ENCODE results near the gene POU6F2. TPM values are rescaled to one million over a fixed set of nuclear protein-coding genes. Genes with fewer than 3 reads are reported as not detected.

The POU6F2 gene
- total RNA-seq, 1 experiment from 2014 or later, result not detected

DNA sequence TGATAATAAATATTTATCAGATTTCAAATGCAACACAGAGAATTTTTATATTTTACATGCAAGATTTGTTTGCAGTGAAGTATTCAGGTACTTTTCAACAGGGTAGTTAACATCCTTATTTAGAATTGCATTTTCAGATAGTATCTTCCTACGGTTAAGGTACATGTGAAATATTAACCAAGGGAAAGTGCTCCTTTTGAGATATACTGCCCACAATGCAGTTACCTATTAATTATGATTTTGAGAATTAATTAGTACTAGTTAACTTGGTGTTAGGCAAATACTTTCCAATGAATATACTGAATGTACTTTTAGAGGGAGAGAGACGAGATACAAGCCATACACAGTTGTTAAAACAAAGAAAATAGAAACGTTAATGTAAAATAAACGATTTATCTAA lies 382.3 kb downstream of the POU6F2 start:
- CTCF ChIA-PET, result no interaction called here
- no peak for ATAC-seq
- POLR2A ChIA-PET (ENCODE audit: unreplicated experiment), result no interaction called here

DNA sequence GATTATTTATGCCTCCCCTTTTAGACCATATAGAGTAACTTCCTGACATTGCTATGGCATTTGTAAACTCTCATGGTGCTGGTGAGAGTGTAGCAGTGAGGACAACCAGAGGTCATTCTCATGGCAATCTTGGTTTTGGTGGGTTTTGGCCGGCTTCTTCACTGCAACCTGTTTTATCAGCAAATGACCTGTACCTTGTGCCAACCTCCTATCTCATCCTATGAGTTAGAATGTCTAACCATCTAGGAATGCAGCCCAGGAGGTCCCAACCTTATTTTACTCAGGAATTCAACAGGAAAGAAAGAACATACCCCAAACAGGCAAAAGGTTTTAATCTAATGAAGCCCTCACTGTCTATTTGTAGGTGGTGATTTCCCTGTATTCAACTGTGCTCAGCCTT lies 383.1 kb downstream of the POU6F2 start:
- ChIA-PET CTCF (no interaction called here), POLR2A (ENCODE audit: unreplicated experiment) (no interaction called here)
- Histone ChIP-seq H3K4me2 (ENCODE audit: low read length) (no peak overlapping the region), H3K4me3 (ENCODE audit: low read length) (no peak overlapping the region), H3K9ac (ENCODE audit: low read length) (no peak overlapping the region), H3K9me3 (ENCODE audit: low read length) (no peaks in the 10 kb centered on the region), H2AFZ (ENCODE audit: low read length) (no peak overlapping the region), H3F3A (ENCODE audit: low read length, unreplicated experiment) (no peaks in the 10 kb centered on the region), H3K27me3 (ENCODE audit: low read length) (peaks cover 37% of the 10 kb centered on the region), H4K20me1 (ENCODE audit: low read length) (no peaks in the 10 kb centered on the region), H3K4me1 (ENCODE audit: insufficient read depth, low read length) (no peaks in the 10 kb centered on the region), H3K9me2 (replicated peaks; ENCODE audit: low read length) (no peaks in the 10 kb centered on the region), H3K79me2 (ENCODE audit: low read length) (no peaks in the 10 kb centered on the region), H3K36me3 (ENCODE audit: low read depth, low read length) (no peaks in the 10 kb centered on the region), H3K27ac (ENCODE audit: low read length) (no peak overlapping the region)
- no peak for ATAC-seq
- TF ChIP-seq EZH2 (IDR thresholded peaks at IDR 0.05; ENCODE audit: low read length, unreplicated experiment) (no peak), EZH2phosphoT487 (IDR thresholded peaks at IDR 0.05; ENCODE audit: borderline replicate concordance, low read length) (no peak)
- TF ChIP-seq, protein P1, sequence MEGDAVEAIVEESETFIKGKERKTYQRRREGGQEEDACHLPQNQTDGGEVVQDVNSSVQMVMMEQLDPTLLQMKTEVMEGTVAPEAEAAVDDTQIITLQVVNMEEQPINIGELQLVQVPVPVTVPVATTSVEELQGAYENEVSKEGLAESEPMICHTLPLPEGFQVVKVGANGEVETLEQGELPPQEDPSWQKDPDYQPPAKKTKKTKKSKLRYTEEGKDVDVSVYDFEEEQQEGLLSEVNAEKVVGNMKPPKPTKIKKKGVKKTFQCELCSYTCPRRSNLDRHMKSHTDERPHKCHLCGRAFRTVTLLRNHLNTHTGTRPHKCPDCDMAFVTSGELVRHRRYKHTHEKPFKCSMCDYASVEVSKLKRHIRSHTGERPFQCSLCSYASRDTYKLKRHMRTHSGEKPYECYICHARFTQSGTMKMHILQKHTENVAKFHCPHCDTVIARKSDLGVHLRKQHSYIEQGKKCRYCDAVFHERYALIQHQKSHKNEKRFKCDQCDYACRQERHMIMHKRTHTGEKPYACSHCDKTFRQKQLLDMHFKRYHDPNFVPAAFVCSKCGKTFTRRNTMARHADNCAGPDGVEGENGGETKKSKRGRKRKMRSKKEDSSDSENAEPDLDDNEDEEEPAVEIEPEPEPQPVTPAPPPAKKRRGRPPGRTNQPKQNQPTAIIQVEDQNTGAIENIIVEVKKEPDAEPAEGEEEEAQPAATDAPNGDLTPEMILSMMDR (conservative IDR thresholded peaks at IDR 0.05; ENCODE audit: low read depth, low read length), result no peak
- BruUV-seq (replicated peaks), result no TSS peak
- no peak for DNase-seq
- intact Hi-C loops (cut with micrococcal nuclease), result no loop called here

More for the DNA sequence above, 382.3 kb downstream of the POU6F2 start:
- H3K27me3 ChIP-seq (ENCODE audit: low read length), result peaks cover 37% of the 10 kb centered on the region
- no peak overlapping the region for H3K9ac ChIP-seq (ENCODE audit: low read length)
- no peaks in the 10 kb centered on the region for H3F3A ChIP-seq (ENCODE audit: low read length, unreplicated experiment)
- no peak overlapping the region for H3K4me3 ChIP-seq (ENCODE audit: low read length)
- H3K36me3 ChIP-seq (ENCODE audit: low read depth, low read length), result no peaks in the 10 kb centered on the region
- no peak overlapping the region for H3K4me2 ChIP-seq (ENCODE audit: low read length)
- H3K9me2 ChIP-seq (replicated peaks; ENCODE audit: low read length), result no peaks in the 10 kb centered on the region
- TF ChIP-seq, protein P1 (conservative IDR thresholded peaks at IDR 0.05; ENCODE audit: low read depth, low read length), result no peak
- TF ChIP-seq EZH2phosphoT487 (IDR thresholded peaks at IDR 0.05; ENCODE audit: borderline replicate concordance, low read length) (no peak), EZH2 (IDR thresholded peaks at IDR 0.05; ENCODE audit: low read length, unreplicated experiment) (no peak)
- H3K79me2 ChIP-seq (ENCODE audit: low read length), result no peaks in the 10 kb centered on the region
- H4K20me1 ChIP-seq (ENCODE audit: low read length), result no peaks in the 10 kb centered on the region
- no peak for DNase-seq
- no peak overlapping the region for H2AFZ ChIP-seq (ENCODE audit: low read length)
- intact Hi-C loops (cut with micrococcal nuclease), result no loop called here
- H3K4me1 ChIP-seq (ENCODE audit: insufficient read depth, low read length), result no peaks in the 10 kb centered on the region
- no peaks in the 10 kb centered on the region for H3K9me3 ChIP-seq (ENCODE audit: low read length)
- no peak overlapping the region for H3K27ac ChIP-seq (ENCODE audit: low read length)
- BruUV-seq (replicated peaks), result no TSS peak

- no peak for DNase-seq
- TF ChIP-seq EZH2phosphoT487 (IDR thresholded peaks at IDR 0.05; ENCODE audit: borderline replicate concordance, low read length), result no peak
- TF ChIP-seq EZH2 (IDR thresholded peaks at IDR 0.05; ENCODE audit: low read length, unreplicated experiment), result no peak
- TF ChIP-seq, protein P1 (conservative IDR thresholded peaks at IDR 0.05; ENCODE audit: low read depth, low read length), result no peak
- Histone ChIP-seq H3K79me2 (ENCODE audit: low read length) (no peaks in the 10 kb centered on the region), H3K4me3 (ENCODE audit: low read length) (no peak overlapping the region), H3K36me3 (ENCODE audit: low read depth, low read length) (no peaks in the 10 kb centered on the region), H3K4me2 (ENCODE audit: low read length) (no peak overlapping the region), H3K9me2 (replicated peaks; ENCODE audit: low read length) (no peaks in the 10 kb centered on the region), H3K27ac (ENCODE audit: low read length) (no peak overlapping the region), H3K9me3 (ENCODE audit: low read length) (no peaks in the 10 kb centered on the region), H4K20me1 (ENCODE audit: low read length) (no peaks in the 10 kb centered on the region), H3K27me3 (ENCODE audit: low read length) (peaks cover 30% of the 10 kb centered on the region), H2AFZ (ENCODE audit: low read length) (no peak overlapping the region), H3K9ac (ENCODE audit: low read length) (no peak overlapping the region), H3K4me1 (ENCODE audit: insufficient read depth, low read length) (no peaks in the 10 kb centered on the region), H3F3A (ENCODE audit: low read length, unreplicated experiment) (no peaks in the 10 kb centered on the region)
- no peak for ATAC-seq
- no TSS peak for BruUV-seq (replicated peaks)
- POLR2A ChIA-PET (ENCODE audit: unreplicated experiment), result interaction anchor here (0.6 kb wide), 1 partner anchor 319 kb away, joined by 3 read pairs; no protein-coding TSS in a partner anchor
- intact Hi-C loops (cut with micrococcal nuclease), result no loop called here
- CTCF ChIA-PET, result no interaction called here
Measured at GRCh38 chr7:39365751-39366295, 388.1 kb downstream of the POU6F2 start.

Measured in PC-3 (cell line).